GM12878 (cell line): ENCODE measurements around the gene LTB4R. TPM values are rescaled to one million over a fixed set of nuclear protein-coding genes. Genes with fewer than 3 reads are reported as not detected.
A peak's percentile ranks its signal among the peaks of the same experiment; 100 is the strongest.

Experiments used
- ATAC-seq: fragments of 200-7000 bp; cut with Tn5 transposase; 3 replicates; pipeline ENCODE4 v1.9.1; 2020; ENCODE audit warnings: mild to moderate bottlenecking, moderate library complexity
- BruUV-seq: library from RNA; stranded (reverse); fragments of 400-500 nt; replicated peaks from 2 replicates; lab custom pipeline; 2021; lab: Mats Ljungman, UMichigan
- CTCF ChIA-PET: fragments of 300-600 bp; sonication (Branson Sonifier 250); formaldehyde crosslinking; extraction: SDS; loops from one replicate; lab custom pipeline; 2021; ENCODE audit warnings: inconsistent platforms; lab: Yijun Ruan, JAX
- POLR2A ChIA-PET: fragments of 350-600 bp; formaldehyde crosslinking; extraction: SDS; loops from one replicate; lab custom pipeline; 2021; ENCODE audit warnings: inconsistent platforms; lab: Charles Lee
- RAD21 ChIA-PET: fragments of 300-600 bp; sonication (Branson Sonifier 250); formaldehyde crosslinking; loops from one replicate; lab custom pipeline; 2023; ENCODE audit warnings: antibody characterized with exemption; ENCODE audit not compliant: unreplicated experiment; lab: Charles Lee
- SMC1A ChIA-PET: fragments of 300-600 bp; sonication (Branson Sonifier 250); formaldehyde crosslinking; loops from one replicate; lab custom pipeline; 2023; ENCODE audit not compliant: unreplicated experiment, uncharacterized antibody; lab: Charles Lee
- DNase-seq: peaks from one replicate; pipeline ENCODE4 v3.0.0-alpha.2; 2011; ENCODE audit warnings: low read depth, low spot score
- FAIRE-seq: peaks from 3 replicates; lab custom pipeline; 2011; peaks lifted over from hg19 to GRCh38; lab: Jason Lieb, UNC
- H2AFZ ChIP-seq: 2 replicates; pipeline ENCODE4 v1.6.0; 2011; ENCODE audit warnings: low read depth, low read length, control low read depth; ENCODE audit not compliant: control insufficient read depth
- H3K27ac ChIP-seq: 2 replicates; pipeline ENCODE4 v1.5.1; 2011; ENCODE audit warnings: control low read depth; ENCODE audit not compliant: control insufficient read depth, insufficient read depth
- H3K27me3 ChIP-seq, 2 experiments: replicated peaks in 1 of 2; 2 replicates each; pipeline versions ENCODE4 v1.6.0 to v1.6.1; 2011; ENCODE audit warnings: low read length in 1 of 2; ENCODE audit not compliant: control insufficient read depth in 2 of 2, insufficient read depth in 2 of 2
- H3K36me3 ChIP-seq, 2 experiments: 2 replicates each; pipeline ENCODE4 v1.5.1; 2011; ENCODE audit warnings: low read length in 1 of 2; ENCODE audit not compliant: control insufficient read depth in 2 of 2, insufficient read depth in 2 of 2
- H3K4me1 ChIP-seq: 2 replicates; pipeline ENCODE4 v1.6.1; 2011; ENCODE audit warnings: mild to moderate bottlenecking, low read length, moderate library complexity, mixed read lengths; ENCODE audit not compliant: control insufficient read depth, insufficient read depth
- H3K4me2 ChIP-seq: 2 replicates; pipeline ENCODE4 v1.6.0; 2011; ENCODE audit warnings: control low read depth; ENCODE audit not compliant: control insufficient read depth, insufficient read depth
- H3K4me3 ChIP-seq: fragments of 200-600 bp; sonication (generic); 2 replicates; pipeline ENCODE4 v1.5.1; 2016
- H3K79me2 ChIP-seq: 2 replicates; pipeline ENCODE4 v1.6.0; 2011; ENCODE audit warnings: low read length; ENCODE audit not compliant: control insufficient read depth, insufficient read depth
- H3K9ac ChIP-seq: 2 replicates; pipeline ENCODE4 v1.8.0; 2011; ENCODE audit warnings: low read length, control low read depth, mixed read lengths; ENCODE audit not compliant: control insufficient read depth, insufficient read depth
- H3K9me3 ChIP-seq: replicated peaks from 3 replicates; pipeline ENCODE4 v1.5.1; 2011; ENCODE audit warnings: mild to moderate bottlenecking, low read length; ENCODE audit not compliant: control insufficient read depth, insufficient read depth
- H4K20me1 ChIP-seq: 2 replicates; pipeline ENCODE4 v1.6.0; 2011; ENCODE audit not compliant: control insufficient read depth, insufficient read depth
- NR2C2 ChIP-seq: IDR thresholded peaks from 2 replicates; pipeline ENCODE4 v1.6.1; 2011; ENCODE audit warnings: borderline replicate concordance, low read depth; ENCODE audit not compliant: control insufficient read depth, insufficient read length
- POLR2AphosphoS5 ChIP-seq: IDR thresholded peaks from 2 replicates; pipeline ENCODE4 v1.6.1; 2011; ENCODE audit warnings: mild to moderate bottlenecking, low read length, inconsistent platforms
- RAD51 ChIP-seq: fragments of 450-650 bp; IDR thresholded peaks from 2 replicates; pipeline ENCODE4 v1.6.1; 2016; ENCODE audit warnings: moderate library complexity, mild to moderate bottlenecking, inconsistent platforms
- RCOR1 ChIP-seq: conservative IDR thresholded peaks from 2 replicates; pipeline ENCODE4 v1.6.1; 2012; ENCODE audit warnings: low read depth, low read length, improper control_type of control experiment
- RFX5 ChIP-seq: IDR thresholded peaks from 2 replicates; pipeline ENCODE4 v1.6.1; 2011; ENCODE audit warnings: low read depth, low read length, improper control_type of control experiment
- SMAD1 ChIP-seq: fragments of 450-650 bp; IDR thresholded peaks from 2 replicates; pipeline ENCODE4 v1.6.1; 2018; ENCODE audit warnings: mild to moderate bottlenecking, low read depth; ENCODE audit not compliant: partially characterized antibody
- WGBS: methylation state at CpG from one replicate; pipeline ENCODE4 v1.1.6; 2016; ENCODE audit warnings: low lambda C conversion rate; ENCODE audit not compliant: insufficient replicate concordance, insufficient coverage; ENCODE audit errors: missing lambda C conversion rate; 5-methylcytosine and 5-hydroxymethylcytosine counted together
- in situ Hi-C: fragments of 300-500 bp; cut with MboI; formaldehyde crosslinking; loops from 9 replicates; pipeline ENCODE4 v1.14.3; 2018; ENCODE audit warnings: mixed read lengths
- intact Hi-C: fragments of 100-400 bp; cut with micrococcal nuclease; formaldehyde crosslinking; loops from one replicate; pipeline ENCODE4 v1.14.2; 2022; ENCODE audit not compliant: unreplicated experiment
- polyA plus RNA-seq, 11 experiments: library from polyadenylated mRNA; depleted of rRNA in 4 of 11; unstranded in 6 of 11; stranded (reverse) in 5 of 11; fragments of >200 nt; fragmentation: Nextera tagmentation in 4 of 11; fragmentation: Illumina TruSeq in 1 of 11; extraction: Ambion mirVana in 4 of 11; extraction: Trizol in 1 of 11; gene quantifications; 1 replicate in 1 of 11; 2 replicates in 10 of 11; pipeline versions ENCODE4 v1.2.1 to v1.2.3, GENCODE V29; 2011 to 2016; ENCODE audit warnings: inconsistent platforms in 2 of 11, missing spikeins in 2 of 11, low read depth in 1 of 11
- total RNA-seq, 4 experiments: library from RNA; depleted of rRNA in 3 of 4; stranded (reverse); fragments of >200 nt in 3 of 4; fragmentation: Illumina TruSeq in 1 of 4; extraction: Trizol in 1 of 4; gene quantifications; 2 replicates each; pipeline versions ENCODE4 v1.2.1 to v1.2.3, GENCODE V29; 2013 to 2021
- TF ChIP-seq, protein P1 (sequence below): fragments of 450-650 bp; conservative IDR thresholded peaks from 2 replicates; pipeline ENCODE4 v1.6.1; 2017; ENCODE audit warnings: mild to moderate bottlenecking, moderate library complexity
- TF ChIP-seq, protein P2 (sequence below): IDR thresholded peaks from 2 replicates; pipeline ENCODE4 v1.6.1; 2012; ENCODE audit warnings: mild to moderate bottlenecking, low read depth, low read length

The LTB4R gene
- total and polyA plus RNA-seq, 10 of the 15 experiments (the other 5 are each of a cell fraction or from before 2014, with no cell fraction given), result 1.2 to 14.0 (median 4.0) TPM

GRCh38 chr14:24351517-24351916 is 40.2 kb downstream of the LTB4R start:
- Histone ChIP-seq H3K27me3 (peaks cover 1 to 4% of the 10 kb centered on the region in 2 experiments; a peak in 3 of 4 replicates), H3K4me3 (no peak overlapping the region), H2AFZ (no peak overlapping the region), H3K27ac (no peak overlapping the region), H3K4me2 (no peak overlapping the region), H3K4me1 (no peaks in the 10 kb centered on the region), H3K9me3 (no peaks in the 10 kb centered on the region), H3K79me2 (no peaks in the 10 kb centered on the region), H3K9ac (no peak overlapping the region), H4K20me1 (no peaks in the 10 kb centered on the region), H3K36me3 (no peaks in the 10 kb centered on the region)
- RAD21 ChIA-PET, result no interaction called here
- ATAC-seq, result no peak; the same call in 2 of the 3 replicates
- SMC1A ChIA-PET, result interaction anchor here (0.6 to 1.7 kb wide), 4 partner anchors 11 to 80 kb away, joined by 3 read pairs; partner anchors contain the start of gene RIPK3
- TF ChIP-seq RFX5 (no peak), RCOR1 (no peak), SMAD1 (no peak)
- POLR2A ChIA-PET, result no interaction called here
- no peak for FAIRE-seq
- CTCF ChIA-PET, result interaction anchor here (0.9 to 2.5 kb wide), 3 partner anchors 18 to 80 kb away, joined by 3 to 10 read pairs (median 5); no protein-coding TSS in a partner anchor
- DNase-seq, result no peak
- intact Hi-C loops (no loop called here), in situ Hi-C loops (no loop called here)
- 23% methylated on average over 4 of the region's 4 CpGs for WGBS
- no TSS peak for BruUV-seq

DNA sequence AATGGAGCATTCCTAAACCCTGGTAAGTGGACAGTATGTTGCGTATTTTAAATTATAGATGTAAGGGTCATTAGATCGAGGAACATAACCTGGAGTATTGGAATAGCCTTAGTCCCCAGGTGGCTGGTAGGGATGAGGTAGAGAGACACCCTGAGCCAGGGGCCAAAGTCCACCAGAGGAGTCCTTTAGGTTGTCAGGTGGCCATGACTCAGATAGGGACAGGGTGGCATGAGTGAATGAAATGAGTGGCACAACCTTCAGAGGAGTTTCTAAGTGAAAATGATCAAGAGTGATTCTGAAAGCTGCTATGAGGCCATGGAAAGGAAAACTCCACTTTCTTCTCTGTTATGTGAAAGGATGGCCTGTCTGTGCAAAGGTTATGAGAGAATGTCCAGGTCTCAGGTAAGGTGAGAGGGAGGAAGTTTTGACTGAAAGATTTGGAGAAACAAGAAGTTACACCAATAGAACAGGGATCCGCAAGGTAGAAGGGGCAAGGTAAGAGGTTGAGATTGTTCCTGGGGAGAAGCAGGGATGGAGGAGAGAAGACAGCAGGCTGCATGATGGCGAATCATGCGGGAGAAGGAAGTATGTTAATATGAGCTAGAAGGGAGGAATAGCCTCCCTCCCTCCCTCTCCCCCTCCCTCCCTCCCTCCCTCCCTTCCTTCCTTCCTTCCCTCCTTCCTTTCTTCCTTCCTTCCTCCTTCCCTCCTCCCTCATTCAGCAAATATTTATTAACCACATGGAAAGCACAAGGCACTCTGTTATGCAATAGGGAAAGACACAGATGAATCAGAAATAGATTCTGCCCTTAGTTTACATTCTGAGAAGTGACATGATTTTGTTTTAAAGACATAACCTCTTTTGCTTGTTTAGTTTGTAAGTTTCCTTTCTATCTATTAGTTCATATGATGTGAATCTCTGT is 42.5 kb downstream of the LTB4R start:
- H3K4me1 ChIP-seq, result no peaks in the 10 kb centered on the region
- intact Hi-C loops, result no loop called here
- DNase-seq (no peak), ATAC-seq (peak; percentile 71), FAIRE-seq (no peak)
- ChIA-PET SMC1A (no interaction called here), CTCF (interaction anchor here (2.5 kb wide), 1 partner anchor 20 kb away, joined by 10 read pairs; no protein-coding TSS in a partner anchor), RAD21 (no interaction called here), POLR2A (no interaction called here)
- in situ Hi-C loops, result no loop called here
- H3K27me3 ChIP-seq, result peaks cover 1 to 4% of the 10 kb centered on the region in 2 experiments; a peak in 3 of 4 replicates
- BruUV-seq, result no TSS peak
- no peak overlapping the region for H2AFZ ChIP-seq
- no peaks in the 10 kb centered on the region for H3K9me3 ChIP-seq
- H3K27ac ChIP-seq, result no peak overlapping the region
- 52% methylated on average over 5 of the region's 5 CpGs for WGBS
- no peak overlapping the region for H3K4me2 ChIP-seq
- no peaks in the 10 kb centered on the region for H3K36me3 ChIP-seq
- H3K79me2 ChIP-seq, result no peaks in the 10 kb centered on the region
- no peak overlapping the region for H3K9ac ChIP-seq
- no peak overlapping the region for H3K4me3 ChIP-seq
- H4K20me1 ChIP-seq, result no peaks in the 10 kb centered on the region
- no peak for TF ChIP-seq POLR2AphosphoS5
- TF ChIP-seq, protein P1, sequence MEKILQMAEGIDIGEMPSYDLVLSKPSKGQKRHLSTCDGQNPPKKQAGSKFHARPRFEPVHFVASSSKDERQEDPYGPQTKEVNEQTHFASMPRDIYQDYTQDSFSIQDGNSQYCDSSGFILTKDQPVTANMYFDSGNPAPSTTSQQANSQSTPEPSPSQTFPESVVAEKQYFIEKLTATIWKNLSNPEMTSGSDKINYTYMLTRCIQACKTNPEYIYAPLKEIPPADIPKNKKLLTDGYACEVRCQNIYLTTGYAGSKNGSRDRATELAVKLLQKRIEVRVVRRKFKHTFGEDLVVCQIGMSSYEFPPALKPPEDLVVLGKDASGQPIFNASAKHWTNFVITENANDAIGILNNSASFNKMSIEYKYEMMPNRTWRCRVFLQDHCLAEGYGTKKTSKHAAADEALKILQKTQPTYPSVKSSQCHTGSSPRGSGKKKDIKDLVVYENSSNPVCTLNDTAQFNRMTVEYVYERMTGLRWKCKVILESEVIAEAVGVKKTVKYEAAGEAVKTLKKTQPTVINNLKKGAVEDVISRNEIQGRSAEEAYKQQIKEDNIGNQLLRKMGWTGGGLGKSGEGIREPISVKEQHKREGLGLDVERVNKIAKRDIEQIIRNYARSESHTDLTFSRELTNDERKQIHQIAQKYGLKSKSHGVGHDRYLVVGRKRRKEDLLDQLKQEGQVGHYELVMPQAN, result no peak
- TF ChIP-seq, protein P2, sequence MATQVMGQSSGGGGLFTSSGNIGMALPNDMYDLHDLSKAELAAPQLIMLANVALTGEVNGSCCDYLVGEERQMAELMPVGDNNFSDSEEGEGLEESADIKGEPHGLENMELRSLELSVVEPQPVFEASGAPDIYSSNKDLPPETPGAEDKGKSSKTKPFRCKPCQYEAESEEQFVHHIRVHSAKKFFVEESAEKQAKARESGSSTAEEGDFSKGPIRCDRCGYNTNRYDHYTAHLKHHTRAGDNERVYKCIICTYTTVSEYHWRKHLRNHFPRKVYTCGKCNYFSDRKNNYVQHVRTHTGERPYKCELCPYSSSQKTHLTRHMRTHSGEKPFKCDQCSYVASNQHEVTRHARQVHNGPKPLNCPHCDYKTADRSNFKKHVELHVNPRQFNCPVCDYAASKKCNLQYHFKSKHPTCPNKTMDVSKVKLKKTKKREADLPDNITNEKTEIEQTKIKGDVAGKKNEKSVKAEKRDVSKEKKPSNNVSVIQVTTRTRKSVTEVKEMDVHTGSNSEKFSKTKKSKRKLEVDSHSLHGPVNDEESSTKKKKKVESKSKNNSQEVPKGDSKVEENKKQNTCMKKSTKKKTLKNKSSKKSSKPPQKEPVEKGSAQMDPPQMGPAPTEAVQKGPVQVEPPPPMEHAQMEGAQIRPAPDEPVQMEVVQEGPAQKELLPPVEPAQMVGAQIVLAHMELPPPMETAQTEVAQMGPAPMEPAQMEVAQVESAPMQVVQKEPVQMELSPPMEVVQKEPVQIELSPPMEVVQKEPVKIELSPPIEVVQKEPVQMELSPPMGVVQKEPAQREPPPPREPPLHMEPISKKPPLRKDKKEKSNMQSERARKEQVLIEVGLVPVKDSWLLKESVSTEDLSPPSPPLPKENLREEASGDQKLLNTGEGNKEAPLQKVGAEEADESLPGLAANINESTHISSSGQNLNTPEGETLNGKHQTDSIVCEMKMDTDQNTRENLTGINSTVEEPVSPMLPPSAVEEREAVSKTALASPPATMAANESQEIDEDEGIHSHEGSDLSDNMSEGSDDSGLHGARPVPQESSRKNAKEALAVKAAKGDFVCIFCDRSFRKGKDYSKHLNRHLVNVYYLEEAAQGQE, result no peak
- TF ChIP-seq NR2C2, result no peak
- TF ChIP-seq RAD51, result no peak
